HFF-Myc (cell line): Measurements from ENCODE around the gene NUAK1.

Experiments used
- DNase-seq: peaks from one replicate; pipeline ENCODE4 v3.0.0-alpha.2; 2011; ENCODE audit warnings: low read depth; ENCODE audit errors: extremely low read depth
- H3K4me3 ChIP-seq: replicated peaks from 2 replicates; pipeline ENCODE4 v1.5.1; 2011; ENCODE audit warnings: low read depth, mild to moderate bottlenecking, control low read depth, low read length
- TF ChIP-seq, protein P1 (sequence below): IDR thresholded peaks from 2 replicates; pipeline ENCODE4 v1.5.1; 2012; ENCODE audit warnings: mild to moderate bottlenecking, low read depth, low read length, control low read depth; ENCODE audit errors: missing control alignments

NUAK1 gene

DNA sequence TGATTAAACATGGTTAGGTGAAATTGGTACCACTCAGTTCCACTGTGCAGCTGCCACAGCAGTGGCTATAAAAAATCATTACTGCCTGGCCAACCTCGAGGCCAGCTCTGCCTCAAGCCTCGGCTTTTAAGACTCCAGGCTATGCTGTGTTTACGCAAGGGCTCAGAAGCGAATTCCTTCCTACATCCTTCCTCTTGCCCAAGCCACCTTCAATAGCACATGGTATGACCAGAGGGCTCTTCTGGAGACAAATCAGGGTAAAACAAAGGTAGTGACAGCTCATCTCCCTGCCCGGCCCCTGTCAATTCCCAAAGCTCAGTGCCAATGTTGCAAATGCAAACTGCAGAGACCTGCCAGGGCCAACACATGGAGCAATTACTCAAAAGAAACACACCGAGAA is 31.9 kb downstream of the NUAK1 start:
- no peak overlapping the region for H3K4me3 ChIP-seq
- TF ChIP-seq, protein P1, sequence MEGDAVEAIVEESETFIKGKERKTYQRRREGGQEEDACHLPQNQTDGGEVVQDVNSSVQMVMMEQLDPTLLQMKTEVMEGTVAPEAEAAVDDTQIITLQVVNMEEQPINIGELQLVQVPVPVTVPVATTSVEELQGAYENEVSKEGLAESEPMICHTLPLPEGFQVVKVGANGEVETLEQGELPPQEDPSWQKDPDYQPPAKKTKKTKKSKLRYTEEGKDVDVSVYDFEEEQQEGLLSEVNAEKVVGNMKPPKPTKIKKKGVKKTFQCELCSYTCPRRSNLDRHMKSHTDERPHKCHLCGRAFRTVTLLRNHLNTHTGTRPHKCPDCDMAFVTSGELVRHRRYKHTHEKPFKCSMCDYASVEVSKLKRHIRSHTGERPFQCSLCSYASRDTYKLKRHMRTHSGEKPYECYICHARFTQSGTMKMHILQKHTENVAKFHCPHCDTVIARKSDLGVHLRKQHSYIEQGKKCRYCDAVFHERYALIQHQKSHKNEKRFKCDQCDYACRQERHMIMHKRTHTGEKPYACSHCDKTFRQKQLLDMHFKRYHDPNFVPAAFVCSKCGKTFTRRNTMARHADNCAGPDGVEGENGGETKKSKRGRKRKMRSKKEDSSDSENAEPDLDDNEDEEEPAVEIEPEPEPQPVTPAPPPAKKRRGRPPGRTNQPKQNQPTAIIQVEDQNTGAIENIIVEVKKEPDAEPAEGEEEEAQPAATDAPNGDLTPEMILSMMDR = no peak
- DNase-seq = no peak

DNA sequence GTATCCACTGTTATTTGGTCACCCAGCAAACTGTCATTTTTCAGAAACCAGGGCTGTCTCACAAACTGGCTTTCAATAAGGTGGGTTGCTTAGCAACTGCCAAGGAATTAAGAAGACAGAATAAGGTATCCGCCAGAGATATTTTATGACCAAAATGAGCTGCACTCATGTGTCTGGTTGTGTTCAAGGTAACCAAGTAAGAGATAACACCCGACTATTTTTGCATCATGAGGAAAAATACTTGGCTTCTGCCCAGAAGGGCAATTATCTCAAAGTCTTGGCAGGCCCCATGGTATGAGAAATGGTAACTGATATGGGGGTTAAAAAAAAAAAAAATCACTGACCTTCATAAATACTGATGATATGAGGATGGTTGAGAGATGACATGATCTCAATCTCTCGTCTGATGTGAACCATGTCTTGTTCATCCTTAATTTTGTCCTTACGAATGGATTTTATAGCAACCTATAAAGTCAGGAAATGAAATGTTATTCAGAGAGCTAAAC is 32.6 kb downstream of the NUAK1 start:
- H3K4me3 ChIP-seq = no peak overlapping the region
- TF ChIP-seq, protein P1 = no peak
- DNase-seq = no peak

DNA sequence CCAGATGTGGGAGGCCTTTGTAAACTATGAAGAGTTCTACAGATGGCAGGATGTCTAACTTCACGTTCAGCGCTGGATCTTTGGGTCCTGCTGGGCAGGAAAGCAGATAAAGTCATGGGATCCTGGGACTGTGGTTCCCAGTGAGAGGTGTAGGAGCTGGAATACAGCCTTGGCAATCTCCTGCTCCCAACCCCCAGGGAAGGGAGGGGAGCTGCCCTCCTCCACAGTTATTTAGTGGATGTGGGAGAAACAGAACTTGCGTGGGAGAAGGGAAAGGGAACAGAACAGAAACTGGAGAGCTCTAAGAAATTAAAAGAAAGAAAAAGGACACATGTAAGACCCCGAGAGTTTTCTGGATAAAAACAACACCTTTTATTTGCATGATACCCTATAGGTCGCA is 37.0 kb downstream of the NUAK1 start:
- TF ChIP-seq, protein P1 = no peak
- no peak overlapping the region for H3K4me3 ChIP-seq
- no peak for DNase-seq

DNA sequence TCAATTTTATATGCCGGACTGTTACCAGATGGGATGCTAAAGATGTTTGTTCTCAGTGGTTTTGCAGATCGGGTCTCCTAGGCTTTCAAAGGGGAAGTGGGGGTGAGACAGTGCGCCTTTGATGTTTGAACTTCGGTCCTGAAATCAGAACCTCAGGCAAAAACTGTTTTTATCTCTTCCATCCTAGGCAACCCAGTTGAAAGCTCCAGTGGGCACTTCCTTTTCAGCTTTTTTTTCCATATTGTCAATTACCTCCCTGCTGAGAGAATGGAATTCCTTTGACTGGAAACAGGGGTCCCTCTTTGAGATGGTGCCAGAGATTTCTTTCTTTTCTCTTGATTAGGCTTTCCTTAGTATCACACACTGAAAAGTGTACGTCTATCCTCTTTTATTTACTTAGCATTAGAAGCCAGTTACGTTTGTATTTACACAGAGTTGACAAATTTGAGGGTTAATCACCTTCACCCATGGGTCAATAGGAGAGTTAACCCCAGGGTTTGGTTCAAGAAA is 40.0 kb downstream of the NUAK1 start:
- TF ChIP-seq, protein P1 = no peak
- no peak for DNase-seq
- no peak overlapping the region for H3K4me3 ChIP-seq

DNA sequence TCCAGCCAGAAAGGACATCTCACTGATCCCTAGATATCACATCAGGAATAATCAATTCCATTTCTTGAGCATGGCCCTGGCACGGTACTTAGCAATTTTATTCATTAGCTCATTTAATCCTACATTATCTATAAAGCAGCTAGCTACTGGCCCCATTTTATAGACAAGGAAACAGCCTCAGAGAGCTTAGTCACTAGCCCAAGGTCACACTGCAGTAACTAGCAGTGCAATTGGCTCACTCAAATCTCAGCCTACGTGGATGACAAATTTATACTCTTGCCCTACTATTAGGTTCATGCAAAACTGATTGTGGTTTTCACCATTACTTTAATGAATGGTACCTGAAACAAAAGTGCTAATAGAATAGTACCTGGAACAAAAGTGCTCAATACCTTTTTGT is 41.7 kb downstream of the NUAK1 start:
- no peak for DNase-seq
- TF ChIP-seq, protein P1 = no peak
- no peak overlapping the region for H3K4me3 ChIP-seq

DNA sequence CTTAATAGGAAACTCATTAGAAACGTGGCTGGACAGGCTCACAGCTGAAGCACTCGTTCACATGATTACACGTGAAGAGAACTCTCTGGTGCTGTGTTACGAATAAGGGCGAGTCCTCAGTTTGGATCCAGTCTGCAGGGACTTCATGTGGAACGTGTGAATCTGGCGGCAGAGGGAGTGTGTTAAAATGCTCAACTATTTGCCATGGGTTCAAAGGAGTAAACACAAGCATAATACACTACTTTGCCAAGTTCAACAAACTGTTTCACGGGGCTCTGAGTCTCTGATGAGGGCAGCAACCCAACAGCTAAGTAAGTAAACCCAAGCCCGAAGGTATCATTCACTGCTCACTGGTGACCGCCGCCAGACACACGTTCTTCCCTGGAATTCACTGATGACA is 42.4 kb downstream of the NUAK1 start:
- no peak for DNase-seq
- no peak overlapping the region for H3K4me3 ChIP-seq
- TF ChIP-seq, protein P1 = no peak

DNA sequence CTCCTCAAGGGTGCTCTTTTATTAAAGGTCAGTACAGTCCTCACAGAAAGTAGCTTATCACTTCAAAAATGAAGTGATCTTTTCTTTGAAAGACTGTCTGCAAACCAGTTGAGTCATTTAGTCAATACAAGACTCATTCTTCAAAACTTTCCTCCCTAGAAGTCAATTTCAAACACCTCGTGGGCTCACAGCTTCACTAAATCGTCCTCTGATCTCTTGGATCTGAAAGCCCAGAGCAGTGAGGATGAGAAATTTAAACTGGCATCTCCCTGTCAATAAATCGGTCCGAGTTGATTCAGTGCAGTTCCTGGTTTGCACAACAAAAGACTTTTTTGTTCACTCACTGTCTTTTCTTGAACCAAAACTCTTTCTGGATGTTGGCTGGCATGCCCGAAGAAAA is 44.5 kb downstream of the NUAK1 start:
- no peak overlapping the region for H3K4me3 ChIP-seq
- TF ChIP-seq, protein P1 = no peak
- no peak for DNase-seq
